GM21825 (cell line): ENCODE measurements around the gene LY86.

Source experiments
- ATAC-seq: cut with Tn5 transposase; IDR thresholded peaks from one replicate; pipeline ENCODE4 v1.9.1; 2021; ENCODE audit warnings: mild to moderate bottlenecking, moderate library complexity; ENCODE audit not compliant: unreplicated experiment

Gene LY86

GRCh38 chr6:6699741-6700367, 111.3 kb downstream of the LY86 start:
- ATAC-seq = no peak

GRCh38 chr6:6700407-6701270, 112.1 kb downstream of the LY86 start:
- no peak for ATAC-seq

GRCh38 chr6:6701864-6702263, 113.3 kb downstream of the LY86 start:
- no peak for ATAC-seq

- ATAC-seq = no peak
Observed at GRCh38 chr6:6703699-6704098, 115.2 kb downstream of the LY86 start.
